Neuronal stem cell (in vitro differentiated cells): ENCODE data around the gene ILK.

Experiments used
- DNase-seq: peaks from one replicate; pipeline ENCODE4 v3.0.0-alpha.2; 2013; ENCODE audit warnings: low spot score
- H2AFZ ChIP-seq: one replicate; pipeline ENCODE4 v1.6.1; 2013; ENCODE audit warnings: mild to moderate bottlenecking, low read length, inconsistent platforms
- H2AK5ac ChIP-seq: 2 replicates; pipeline ENCODE4 v1.6.1; 2013; ENCODE audit warnings: low read depth, mild to moderate bottlenecking, inconsistent platforms, low read length, moderate library complexity, mixed read lengths
- H2BK120ac ChIP-seq: 2 replicates; pipeline ENCODE4 v1.6.1; 2013; ENCODE audit warnings: low read depth, mild to moderate bottlenecking, inconsistent platforms, low read length, moderate library complexity, mixed read lengths
- H2BK12ac ChIP-seq: one replicate; pipeline ENCODE4 v1.6.1; 2013; ENCODE audit warnings: low read length, inconsistent platforms
- H2BK15ac ChIP-seq: 2 replicates; pipeline ENCODE4 v1.6.1; 2013; ENCODE audit warnings: mild to moderate bottlenecking, low read length, inconsistent platforms, mixed read lengths
- H2BK5ac ChIP-seq: one replicate; pipeline ENCODE4 v1.6.1; 2013; ENCODE audit warnings: inconsistent platforms, mild to moderate bottlenecking, low read length, moderate library complexity
- H3K14ac ChIP-seq: one replicate; pipeline ENCODE4 v1.6.1; 2013; ENCODE audit warnings: low read length, inconsistent platforms
- H3K18ac ChIP-seq: 2 replicates; pipeline ENCODE4 v1.6.1; 2013; ENCODE audit warnings: low read length, inconsistent platforms
- H3K23ac ChIP-seq: 2 replicates; pipeline ENCODE4 v1.6.1; 2013; ENCODE audit warnings: low read depth, mild to moderate bottlenecking, mixed read lengths, low read length, inconsistent platforms; ENCODE audit not compliant: poor library complexity
- H3K27ac ChIP-seq: replicated peaks from 3 replicates; pipeline ENCODE4 v1.5.1; 2013; ENCODE audit warnings: low read length, inconsistent platforms
- H3K27me3 ChIP-seq, 3 experiments: 2 replicates each; pipeline ENCODE4 v1.6.1; 2013; ENCODE audit warnings: low read length in 3 of 3, mild to moderate bottlenecking in 2 of 3, inconsistent platforms in 1 of 3, low read depth in 1 of 3, mixed read lengths in 1 of 3, moderate library complexity in 1 of 3; ENCODE audit not compliant: control insufficient read depth in 3 of 3, insufficient read depth in 3 of 3
- H3K36me3 ChIP-seq, 2 donors: replicated peaks in 1 of 2; 2 replicates each; pipeline ENCODE4 v1.6.1; 2013; ENCODE audit warnings: low read length in 2 of 2; ENCODE audit not compliant: control insufficient read depth in 2 of 2, insufficient read depth in 2 of 2
- H3K4ac ChIP-seq: 2 replicates; pipeline ENCODE4 v1.6.1; 2013; ENCODE audit warnings: inconsistent platforms, mild to moderate bottlenecking, low read length, moderate library complexity
- H3K4me1 ChIP-seq, 2 donors: 1 replicate in 1 of 2; 2 replicates in 1 of 2; pipeline ENCODE4 v1.6.1; 2013; ENCODE audit warnings: low read length in 2 of 2, low read depth in 1 of 2; ENCODE audit not compliant: control insufficient read depth in 2 of 2, insufficient read depth in 1 of 2
- H3K4me2 ChIP-seq: one replicate; pipeline ENCODE4 v1.6.1; 2013; ENCODE audit warnings: mild to moderate bottlenecking, low read length, inconsistent platforms; ENCODE audit not compliant: insufficient read depth, poor library complexity, severe bottlenecking
- H3K4me3 ChIP-seq, 2 donors: 2 replicates each; pipeline ENCODE4 v1.5.1; 2013; ENCODE audit warnings: low read length in 2 of 2, mild to moderate bottlenecking in 2 of 2, inconsistent platforms in 1 of 2, moderate library complexity in 1 of 2
- H3K79me1 ChIP-seq: one replicate; pipeline ENCODE4 v1.6.1; 2013; ENCODE audit warnings: low read depth, mild to moderate bottlenecking, inconsistent platforms, low read length, moderate library complexity
- H3K9ac ChIP-seq: one replicate; pipeline ENCODE4 v1.6.1; 2013; ENCODE audit warnings: mild to moderate bottlenecking, low read depth, low read length, inconsistent platforms; ENCODE audit not compliant: poor library complexity
- H3K9me3 ChIP-seq, 2 donors: replicated peaks in 1 of 2; 2 replicates each; pipeline versions ENCODE3 to v1.6.1; 2013; ENCODE audit warnings: low read length in 2 of 2, mild to moderate bottlenecking in 2 of 2, inconsistent platforms in 1 of 2, low read depth in 1 of 2, mixed read lengths in 1 of 2, moderate library complexity in 1 of 2; ENCODE audit not compliant: control insufficient read depth in 2 of 2, insufficient read depth in 1 of 2
- H4K8ac ChIP-seq: one replicate; pipeline ENCODE4 v1.6.1; 2013; ENCODE audit warnings: low read depth, mild to moderate bottlenecking, inconsistent platforms, low read length, moderate library complexity
- H4K91ac ChIP-seq: one replicate; pipeline ENCODE4 v1.6.1; 2013; ENCODE audit warnings: low read length, low read depth, mild to moderate bottlenecking, inconsistent platforms; ENCODE audit not compliant: poor library complexity

ILK gene

GRCh38 chr11:6658647-6659046 is 55.1 kb downstream of the ILK start:
- no peak overlapping the region for H3K27ac ChIP-seq
- no peak overlapping the region for H2BK120ac ChIP-seq
- H2BK12ac ChIP-seq: no peak overlapping the region
- H3K4me3 ChIP-seq: no peak overlapping the region
- no peak for DNase-seq
- no peak overlapping the region for H3K4me2 ChIP-seq
- no peak overlapping the region for H2BK15ac ChIP-seq
- H3K27me3 ChIP-seq: peaks cover 0 to 25% (median 3%) of the 10 kb centered on the region in 3 experiments
- H3K9me3 ChIP-seq: no peaks in the 10 kb centered on the region
- H2AK5ac ChIP-seq: no peak overlapping the region
- no peak overlapping the region for H3K18ac ChIP-seq
- H3K14ac ChIP-seq: no peak overlapping the region
- peaks cover 0 to 8% of the 10 kb centered on the region in 2 donors for H3K36me3 ChIP-seq
- H3K79me1 ChIP-seq: no peaks in the 10 kb centered on the region
- H4K91ac ChIP-seq: no peak overlapping the region
- H3K23ac ChIP-seq: no peak overlapping the region
- H3K4me1 ChIP-seq: peaks cover 8 to 21% of the 10 kb centered on the region in 2 donors
- no peak overlapping the region for H3K9ac ChIP-seq
- H2AFZ ChIP-seq: no peak overlapping the region
- no peak overlapping the region for H3K4ac ChIP-seq
- H2BK5ac ChIP-seq: no peak overlapping the region
- H4K8ac ChIP-seq: no peak overlapping the region
